ENCODE measurements around the gene HM13. TPM values are rescaled to one million over a fixed set of nuclear protein-coding genes. Genes with fewer than 3 reads are reported as not detected.
"Not testable (repeated sequence)": the region's sequence is repeated elsewhere in the genome, so short reads cannot be mapped to it uniquely, and the experiment has no call there.

Gene HM13
- 73.3 TPM for polyA plus RNA-seq (ENCODE audit: insufficient read length)

- DNase-seq (ENCODE audit: low read depth) = peak; percentile 90
Observed at GRCh38 chr20:31514154-31515071, at the start of gene HM13. Gene HM13 (plus strand): TSS chr20:31514442. CDS start chr20:31514552, 110 bp downstream.

GRCh38 chr20:31470946-31471345, 43.3 kb upstream of the HM13 start:
- DNase-seq (ENCODE audit: low read depth) = not testable (repeated sequence)

- no peak for DNase-seq (ENCODE audit: low read depth)
Observed at GRCh38 chr20:31472395-31473330, 41.6 kb upstream of the HM13 start.

- DNase-seq (ENCODE audit: low read depth) = no peak
Observed at GRCh38 chr20:31473331-31474096, 40.7 kb upstream of the HM13 start.

GRCh38 chr20:31474097-31474436, 40.2 kb upstream of the HM13 start:
- DNase-seq (ENCODE audit: low read depth) = no peak

- no peak for DNase-seq (ENCODE audit: low read depth)
Observed at GRCh38 chr20:31474758-31475427, 39.3 kb upstream of the HM13 start, which contains the start of the genes DEFB124 and REM1. Gene DEFB124 (minus strand): TSS chr20:31475127. CDS start chr20:31473013, 2,114 bp downstream. Gene REM1 (plus strand): TSS chr20:31475288. CDS start chr20:31476446, 1,158 bp downstream.

- DNase-seq (ENCODE audit: low read depth) = no peak
Observed at GRCh38 chr20:31475472-31476293, 38.6 kb upstream of the HM13 start.

- no peak for DNase-seq (ENCODE audit: low read depth)
Observed at GRCh38 chr20:31476294-31476585, 38.0 kb upstream of the HM13 start.

- DNase-seq (ENCODE audit: low read depth) = no peak
Observed at GRCh38 chr20:31476643-31477215, 37.5 kb upstream of the HM13 start.

- DNase-seq (ENCODE audit: low read depth) = no peak
Observed at GRCh38 chr20:31484001-31484400, 30.2 kb upstream of the HM13 start.

- peak; percentile 82 for DNase-seq (ENCODE audit: low read depth)
Observed at GRCh38 chr20:31485450-31486339, 28.5 kb upstream of the HM13 start.

- DNase-seq (ENCODE audit: low read depth) = no peak
Observed at GRCh38 chr20:31488115-31488514, 26.1 kb upstream of the HM13 start.

GRCh38 chr20:31489152-31489551, 25.1 kb upstream of the HM13 start:
- DNase-seq (ENCODE audit: low read depth) = no peak

GRCh38 chr20:31490752-31491151, 23.5 kb upstream of the HM13 start:
- DNase-seq (ENCODE audit: low read depth) = no peak

GRCh38 chr20:31494131-31494530, 20.1 kb upstream of the HM13 start:
- no peak for DNase-seq (ENCODE audit: low read depth)

GRCh38 chr20:31496761-31497295, 17.4 kb upstream of the HM13 start:
- peak; percentile 93 for DNase-seq (ENCODE audit: low read depth)

- DNase-seq (ENCODE audit: low read depth) = no peak
Observed at GRCh38 chr20:31497838-31498540, 16.3 kb upstream of the HM13 start.

- DNase-seq (ENCODE audit: low read depth) = no peak
Observed at GRCh38 chr20:31500527-31500926, 13.7 kb upstream of the HM13 start.

Measured in forelimb muscle (tissue), 1 donor.